Fibroblast of peridontal ligament (primary cell): ENCODE results near the gene ZNF622.
"Not testable (repeated sequence)": the region's sequence is repeated elsewhere in the genome, so short reads cannot be mapped to it uniquely, and the experiment has no call there.

Experiments used
- DNase-seq: peaks from one replicate; pipeline ENCODE4 v3.0.0-alpha.2; 2010; ENCODE audit errors: extremely low read depth

The ZNF622 gene

GRCh38 chr5:16480821-16481538 lies 15.4 kb upstream of the ZNF622 start:
- DNase-seq, result no peak

- no peak for DNase-seq
These were observed 14.5 kb upstream of the ZNF622 start for GRCh38 chr5:16480144-16480543.

- no peak for DNase-seq
These were observed 11.9 kb upstream of the ZNF622 start for GRCh38 chr5:16477541-16477940.

- not testable (repeated sequence) for DNase-seq
These were observed 10.8 kb upstream of the ZNF622 start for GRCh38 chr5:16476417-16476816.

GRCh38 chr5:16471387-16471786 lies 5.8 kb upstream of the ZNF622 start:
- no peak for DNase-seq

- peak; percentile 55 for DNase-seq
These were observed 2.0 kb upstream of the ZNF622 start for GRCh38 chr5:16467363-16468219.

- no peak for DNase-seq
These were observed 696 bp downstream of the ZNF622 start for GRCh38 chr5:16464664-16465543.

- no peak for DNase-seq
These were observed 1.4 kb downstream of the ZNF622 start for GRCh38 chr5:16464231-16464630.

GRCh38 chr5:16461782-16462181 lies 3.8 kb downstream of the ZNF622 start:
- DNase-seq, result peak; percentile 91

- DNase-seq, result no peak
These were observed 4.6 kb downstream of the ZNF622 start for GRCh38 chr5:16461026-16461425.

GRCh38 chr5:16459451-16459850 lies 6.1 kb downstream of the ZNF622 start:
- no peak for DNase-seq

- DNase-seq, result no peak
These were observed 7.7 kb downstream of the ZNF622 start for GRCh38 chr5:16457853-16458252.

- no peak for DNase-seq
These were observed 8.1 kb downstream of the ZNF622 start for GRCh38 chr5:16457451-16457850.

- peak; percentile 90 for DNase-seq
These were observed 9.3 kb downstream of the ZNF622 start for GRCh38 chr5:16456103-16456832.

- no peak for DNase-seq
These were observed 9.9 kb downstream of the ZNF622 start for GRCh38 chr5:16455668-16456067.

- no peak for DNase-seq
These were observed 10.9 kb downstream of the ZNF622 start for GRCh38 chr5:16454686-16455085.

- no peak for DNase-seq
These were observed 12.0 kb downstream of the ZNF622 start for GRCh38 chr5:16453609-16454008.

GRCh38 chr5:16450163-16450562 lies 15.4 kb downstream of the ZNF622 start:
- DNase-seq, result no peak

GRCh38 chr5:16446993-16447392 lies 18.6 kb downstream of the ZNF622 start:
- DNase-seq, result no peak

- peak; percentile 8 for DNase-seq
These were observed 27.6 kb downstream of the ZNF622 start for GRCh38 chr5:16437977-16438376.

- not testable (repeated sequence) for DNase-seq
These were observed 29.4 kb downstream of the ZNF622 start for GRCh38 chr5:16436065-16436682.
